Measurements from ENCODE around the gene NCOR1.
"Not testable (repeated sequence)": the region's sequence is repeated elsewhere in the genome, so short reads cannot be mapped to it uniquely, and the experiment has no call there.

NCOR1 gene

DNA sequence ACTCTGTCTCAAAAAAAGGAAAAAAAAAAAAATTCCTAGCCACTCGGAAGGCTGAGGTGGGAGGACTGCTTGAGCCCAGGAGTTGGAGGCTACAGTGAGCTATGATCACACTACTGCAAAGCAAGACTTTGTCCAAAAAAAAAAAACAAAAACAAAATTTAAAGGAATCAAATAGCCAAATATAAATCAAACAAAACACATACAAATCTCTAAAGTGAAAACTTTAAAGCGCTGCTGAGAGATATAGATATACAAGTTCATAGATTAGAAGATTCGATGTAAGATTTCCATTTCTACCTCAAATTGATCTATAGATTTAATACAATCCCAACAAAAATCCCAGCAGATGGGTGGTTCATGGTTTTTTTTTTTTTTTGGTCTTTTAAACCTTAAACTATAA lies 132.1 kb downstream of the NCOR1 start:
- DNase-seq = no peak

DNA sequence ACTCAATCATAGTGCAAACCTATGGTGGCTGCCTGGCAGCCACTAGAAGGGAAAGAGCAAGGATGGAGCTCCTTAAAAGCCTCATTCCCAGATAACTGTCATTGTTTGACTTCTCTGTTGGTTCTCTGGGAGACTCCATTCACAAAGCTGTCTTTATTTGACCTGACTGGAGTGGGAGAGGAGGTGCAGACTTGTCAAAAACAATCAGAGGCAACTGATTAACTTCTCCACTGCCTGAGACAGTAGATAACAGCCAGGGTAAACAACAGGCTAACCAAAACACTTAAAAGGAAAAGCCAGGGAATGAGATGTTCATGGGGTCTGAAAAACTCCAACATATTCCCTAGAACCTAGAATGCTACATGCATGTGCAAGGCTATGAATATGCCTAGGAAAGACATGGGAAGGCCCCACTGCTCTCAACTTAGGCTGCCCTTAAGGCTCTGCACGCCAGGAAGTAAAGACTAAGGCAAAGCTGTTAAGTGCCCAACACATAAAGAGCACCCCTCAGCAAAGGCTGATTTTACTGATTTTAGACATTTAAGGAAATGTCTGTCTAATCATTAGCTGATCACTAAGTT lies 133.7 kb downstream of the NCOR1 start:
- DNase-seq = no peak

DNA sequence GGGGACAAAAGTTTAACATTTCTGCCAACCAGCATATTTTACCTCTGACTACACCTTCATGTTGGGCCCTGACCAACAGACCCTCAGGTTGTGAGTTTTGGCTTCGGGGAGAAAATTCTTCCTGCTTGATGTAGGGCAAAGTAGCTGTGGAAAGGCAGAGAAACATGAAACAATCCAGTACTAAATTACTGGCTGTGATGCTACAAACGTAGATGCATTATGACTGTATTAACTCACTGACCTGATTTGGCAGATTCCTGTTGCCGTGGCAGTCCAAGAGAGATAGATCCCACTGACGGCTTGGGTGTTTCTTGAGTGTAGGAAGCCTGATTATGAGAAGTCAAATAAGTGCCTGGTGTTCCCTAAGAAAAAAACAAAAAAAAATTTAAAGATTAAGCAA lies 135.0 kb downstream of the NCOR1 start:
- no peak for DNase-seq

DNA sequence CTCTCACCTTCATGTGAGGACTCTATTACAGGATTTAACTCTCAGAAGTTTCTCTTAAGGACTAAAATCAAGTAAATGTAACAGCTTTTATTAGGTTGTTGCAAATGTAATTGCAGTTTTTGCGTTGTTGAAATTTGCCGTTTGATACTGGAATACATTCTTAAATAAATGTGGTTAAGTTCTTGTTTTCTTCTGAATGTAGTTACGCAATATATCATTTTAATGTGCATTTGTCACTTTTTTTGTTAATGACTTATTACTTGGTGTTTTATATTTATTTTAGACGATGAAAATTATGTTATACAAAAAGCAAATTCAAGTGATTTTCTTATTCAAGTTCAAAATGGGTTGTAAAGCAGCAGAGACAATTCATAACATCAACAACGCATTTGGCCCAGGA lies 139.4 kb downstream of the NCOR1 start:
- no peak for DNase-seq

GRCh38 chr17:16074423-16074822 lies 140.9 kb downstream of the NCOR1 start:
- DNase-seq = no peak

- no peak for DNase-seq
Measured at GRCh38 chr17:16073845-16074244, 141.5 kb downstream of the NCOR1 start.

- DNase-seq = no peak
Measured at GRCh38 chr17:16072031-16072430, 143.3 kb downstream of the NCOR1 start.

- DNase-seq = no peak
Measured at GRCh38 chr17:16068323-16068722, 147.0 kb downstream of the NCOR1 start.

GRCh38 chr17:16066125-16066524 lies 149.2 kb downstream of the NCOR1 start:
- DNase-seq = no peak

DNA sequence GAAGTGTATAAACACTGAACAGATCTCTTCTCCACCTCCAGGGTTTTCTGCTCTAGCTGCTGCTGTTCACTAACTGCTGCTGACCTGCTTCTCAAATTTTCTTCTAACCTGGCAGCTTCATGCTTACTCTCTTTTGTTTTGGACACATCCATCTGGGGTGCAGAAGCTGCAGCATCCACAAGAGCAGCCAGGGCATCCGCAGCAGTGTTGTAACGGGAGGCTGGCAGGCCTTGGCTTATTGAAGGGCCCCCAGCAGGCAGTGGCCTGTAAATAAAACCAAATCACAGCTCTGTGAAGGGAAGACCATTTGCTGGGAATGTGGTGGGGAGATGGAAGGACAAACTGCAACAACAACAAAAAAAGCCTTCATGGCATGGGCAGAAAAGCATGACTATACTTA lies 153.7 kb downstream of the NCOR1 start:
- no peak for DNase-seq

- DNase-seq = not testable (repeated sequence)
Measured at GRCh38 chr17:16055139-16055538, 160.2 kb downstream of the NCOR1 start.

GRCh38 chr17:16052486-16052885 lies 162.8 kb downstream of the NCOR1 start:
- DNase-seq = no peak

- DNase-seq = no peak
Measured at GRCh38 chr17:16050844-16051243, 164.5 kb downstream of the NCOR1 start.

GRCh38 chr17:16048811-16049449 lies 166.4 kb downstream of the NCOR1 start:
- DNase-seq = no peak

- DNase-seq = no peak
Measured at GRCh38 chr17:16046966-16047365, 168.4 kb downstream of the NCOR1 start.

DNA sequence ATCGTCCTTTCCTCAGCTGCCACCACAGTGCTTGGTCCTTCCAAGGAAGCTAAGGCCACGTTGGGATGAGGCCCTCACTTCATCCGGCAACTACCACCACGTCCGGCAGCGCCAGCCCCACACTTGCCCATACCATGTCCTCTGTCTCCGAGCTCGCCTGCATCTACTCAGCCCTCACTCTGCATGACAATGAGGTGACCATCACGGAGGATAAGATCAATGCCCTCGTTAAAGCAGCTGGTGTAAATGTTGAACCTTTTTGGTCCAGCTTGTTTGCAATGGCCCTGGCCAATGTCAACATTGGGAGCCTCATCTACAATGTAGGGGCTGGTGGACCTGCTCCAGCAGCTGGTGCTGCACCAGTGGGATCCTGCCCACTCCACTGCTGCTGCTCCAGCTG lies 170.8 kb downstream of the NCOR1 start:
- DNase-seq = no peak

DNA sequence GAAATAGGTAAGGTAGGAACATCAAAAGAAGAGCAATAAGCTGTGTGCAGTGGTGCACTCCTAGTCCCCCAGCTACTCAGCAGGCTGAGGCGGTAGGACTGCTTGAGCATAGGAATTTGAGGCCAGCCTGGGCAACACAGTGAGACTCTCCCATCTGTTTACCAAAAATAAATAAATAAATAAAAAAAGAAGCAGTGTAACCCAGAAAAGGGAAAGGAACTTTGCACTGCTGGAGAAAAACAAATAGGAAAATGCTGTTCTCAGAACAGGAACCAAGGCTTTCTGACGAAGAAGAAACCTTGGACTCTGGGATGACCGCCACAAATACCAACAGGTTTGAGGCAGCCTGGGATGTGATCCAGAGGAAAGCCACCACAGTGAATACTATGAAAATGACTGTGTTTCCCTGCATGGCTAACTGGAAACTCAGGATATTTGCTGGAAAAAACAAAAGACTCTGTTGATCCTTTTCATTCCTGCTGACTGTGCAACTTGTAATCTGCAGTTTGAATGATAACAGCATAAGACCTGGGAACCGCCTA lies 174.6 kb downstream of the NCOR1 start:
- no peak for DNase-seq

- DNase-seq = no peak
Measured at GRCh38 chr17:16037636-16038035, 177.7 kb downstream of the NCOR1 start.

DNA sequence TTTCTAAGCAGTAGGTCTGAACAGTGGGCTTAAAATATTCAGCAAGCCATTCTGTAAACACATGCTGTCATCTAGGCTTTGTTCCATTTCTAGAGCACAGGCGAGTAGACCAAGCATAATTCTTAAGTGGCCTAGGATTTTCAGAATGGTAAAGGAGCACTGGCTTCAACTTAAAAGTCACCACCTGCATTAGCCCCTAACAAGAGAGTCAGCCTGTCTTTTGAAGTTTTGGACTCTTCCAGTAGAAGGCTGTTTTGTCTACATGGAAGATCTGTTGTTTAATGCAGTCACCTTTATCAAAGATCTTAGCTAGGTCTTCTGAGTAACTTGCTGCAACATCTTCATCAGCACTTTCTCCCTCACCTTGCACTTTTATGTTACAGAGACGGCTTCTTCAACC lies 179.1 kb downstream of the NCOR1 start:
- no peak for DNase-seq

- no peak for DNase-seq
Measured at GRCh38 chr17:16033729-16034349, 181.5 kb downstream of the NCOR1 start.

GRCh38 chr17:16027708-16028584 lies 187.4 kb downstream of the NCOR1 start:
- DNase-seq = no peak

DNA sequence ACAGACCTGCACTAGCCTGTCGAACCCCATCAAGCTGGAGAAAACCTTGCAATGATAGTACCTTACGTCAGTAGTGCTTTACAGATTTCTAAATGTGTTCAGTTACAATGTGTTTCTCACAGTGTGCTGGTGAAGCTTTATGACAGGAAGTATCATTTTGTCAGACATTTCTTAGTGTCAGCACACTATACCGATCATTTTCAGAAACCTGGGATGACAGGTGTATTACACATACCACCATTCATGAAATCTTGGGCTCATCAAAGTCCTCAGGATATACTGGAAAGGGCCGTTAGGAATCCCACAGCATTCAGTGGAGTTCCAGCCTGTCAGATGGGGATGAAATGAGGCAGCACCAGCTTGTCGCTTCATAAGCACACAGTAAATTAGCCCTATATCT lies 188.4 kb downstream of the NCOR1 start:
- DNase-seq = no peak

- DNase-seq = no peak
Measured at GRCh38 chr17:16025202-16025601, 190.1 kb downstream of the NCOR1 start.
